OCI-M1 (cell line): Measurements from ENCODE around the gene ANKIB1.

ENCODE experiments used
- DNase-seq: peaks from one replicate; lab custom pipeline; 2025; lab: John Stamatoyannopoulos, UW

The ANKIB1 gene

DNA sequence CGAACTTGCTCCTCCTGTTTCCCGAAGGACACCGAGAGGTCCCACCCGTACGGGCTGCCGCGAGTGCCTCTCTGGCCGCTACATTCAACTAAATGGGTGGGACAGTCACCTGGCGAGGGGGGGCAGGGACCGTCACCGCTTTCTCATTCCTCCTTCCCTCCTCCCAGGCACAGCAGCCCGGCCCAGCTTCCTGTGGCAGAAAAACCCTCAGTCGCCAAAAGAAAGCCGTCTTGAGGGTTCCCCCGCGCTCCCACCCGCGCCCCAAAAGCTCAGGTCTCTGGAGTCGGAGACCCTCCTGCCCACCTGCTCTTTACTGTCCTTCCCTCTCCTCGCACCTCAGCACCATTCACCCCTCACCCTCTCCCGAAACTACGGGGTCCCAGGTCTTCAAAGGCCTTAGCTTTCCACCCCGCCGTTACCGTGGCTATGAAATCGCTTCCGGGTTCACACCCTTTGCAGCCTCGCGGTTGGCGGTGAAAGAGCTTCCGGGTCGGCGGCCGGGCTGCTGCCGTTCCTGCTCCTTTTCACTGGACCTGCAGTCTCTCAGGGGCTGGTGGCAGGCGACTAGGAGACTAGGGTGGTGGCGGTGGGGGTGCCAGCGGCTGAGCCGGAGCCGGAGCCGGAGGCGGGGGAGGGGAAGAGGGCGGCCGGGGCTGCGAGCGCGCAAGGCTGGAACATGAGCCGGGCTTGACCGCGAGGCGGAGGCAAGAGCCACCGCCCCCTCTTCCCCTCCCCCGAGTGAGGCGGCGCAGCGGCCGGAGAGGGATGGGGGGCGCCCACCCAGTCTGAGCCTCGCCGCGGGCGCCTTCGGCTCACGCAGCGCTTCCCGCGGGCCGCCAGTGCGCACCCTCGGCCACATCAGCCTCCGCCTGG, at the start of gene ANKIB1, which contains the start of gene KRIT1:
TSS of gene ANKIB1 (plus strand) at position 488 of the 873 bp plus-strand sequence. CDS start 49,005 bp downstream, outside the sequence.
TSS of gene KRIT1 (minus strand) at position 428 of the 873 bp plus-strand sequence. CDS start 3,779 bp downstream, outside the sequence.
- DNase-seq, result peak; percentile 100

- DNase-seq, result peak; percentile 84
Measured at GRCh38 chr7:92200791-92201190, 45.0 kb upstream of the ANKIB1 start.

GRCh38 chr7:92205987-92206386, 39.8 kb upstream of the ANKIB1 start:
- DNase-seq, result no peak

GRCh38 chr7:92206672-92207071, 39.1 kb upstream of the ANKIB1 start:
- DNase-seq, result no peak

- no peak for DNase-seq
Measured at GRCh38 chr7:92221766-92222165, 24.0 kb upstream of the ANKIB1 start.

DNA sequence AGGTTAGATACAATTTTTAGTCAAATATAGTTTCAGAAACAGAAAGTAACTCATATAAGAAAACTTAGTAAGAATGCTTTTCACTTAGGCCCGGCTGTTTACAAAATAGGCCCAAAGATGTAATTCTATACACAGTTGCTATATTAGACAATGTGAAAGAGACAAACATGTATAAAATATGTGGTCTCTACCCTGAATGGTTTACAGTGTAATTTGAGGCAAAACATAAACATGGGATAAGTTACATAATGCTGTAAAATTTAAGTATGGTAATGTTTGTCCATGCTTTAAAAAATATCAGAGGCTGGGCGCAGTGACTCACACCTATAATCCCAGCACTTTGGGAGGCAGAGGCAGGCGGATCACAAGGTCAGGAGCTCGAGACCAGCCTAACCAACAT, 18.8 kb upstream of the ANKIB1 start:
- no peak for DNase-seq

- no peak for DNase-seq
Measured at GRCh38 chr7:92228100-92228499, 17.7 kb upstream of the ANKIB1 start.

GRCh38 chr7:92228742-92229141, 17.0 kb upstream of the ANKIB1 start:
- DNase-seq, result no peak

DNA sequence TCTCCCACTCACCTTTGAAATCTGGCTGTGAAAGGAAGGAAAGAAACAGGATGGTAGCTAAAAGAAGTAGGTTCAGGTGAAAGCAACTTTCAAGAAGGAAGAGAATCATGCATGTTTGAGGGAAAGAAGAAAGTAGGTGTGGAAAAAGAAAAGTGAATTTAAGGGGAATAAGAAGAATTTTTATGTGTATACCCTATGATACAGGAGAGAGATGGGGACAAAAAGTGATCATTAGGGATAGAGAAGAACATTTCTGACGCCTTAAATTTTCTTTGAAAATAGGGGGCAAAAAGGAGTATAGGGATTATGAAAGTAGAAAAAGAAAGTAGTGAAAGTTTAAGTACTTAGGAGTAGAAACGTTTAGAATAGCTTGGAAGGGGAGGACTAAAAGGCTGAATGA, 15.2 kb upstream of the ANKIB1 start:
- no peak for DNase-seq

GRCh38 chr7:92242972-92243371, 2.8 kb upstream of the ANKIB1 start:
- DNase-seq, result peak; percentile 85

DNA sequence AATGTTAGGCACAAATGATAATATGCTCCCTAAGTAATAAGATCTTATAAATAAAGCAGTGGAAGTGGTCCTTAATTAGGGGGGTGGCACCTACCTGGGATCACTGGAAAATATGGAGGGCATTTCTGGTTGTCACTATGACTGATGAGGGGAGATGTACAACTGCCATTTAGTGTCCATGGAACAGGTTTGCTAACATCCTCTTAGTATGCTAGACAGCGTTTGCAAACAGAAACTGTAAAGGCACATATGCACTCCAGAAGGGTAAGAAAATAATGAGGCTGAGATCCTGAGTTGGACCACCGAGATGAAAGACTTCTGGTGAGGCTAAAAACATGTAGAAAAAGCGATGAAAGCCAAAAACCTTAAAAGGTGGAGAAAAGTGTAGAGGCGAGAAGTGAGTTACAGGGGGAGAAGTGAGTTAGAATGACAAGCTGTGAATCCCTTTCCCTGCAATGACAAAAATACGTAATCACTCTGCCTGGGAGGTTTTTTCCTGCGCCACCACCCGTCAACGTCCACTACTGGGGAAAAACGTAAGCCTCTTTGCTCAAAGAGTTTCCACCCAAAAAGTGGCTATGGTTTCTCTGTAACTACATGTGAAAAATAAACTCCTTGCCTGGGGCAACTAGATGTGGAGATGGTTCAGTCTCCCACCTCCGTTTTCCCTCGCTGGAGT, 827 bp upstream of the ANKIB1 start:
- no peak for DNase-seq

GRCh38 chr7:92246360-92247101, 757 bp downstream of the ANKIB1 start:
- DNase-seq, result peak; percentile 100

- DNase-seq, result no peak
Measured at GRCh38 chr7:92250603-92251002, 4.8 kb downstream of the ANKIB1 start.

DNA sequence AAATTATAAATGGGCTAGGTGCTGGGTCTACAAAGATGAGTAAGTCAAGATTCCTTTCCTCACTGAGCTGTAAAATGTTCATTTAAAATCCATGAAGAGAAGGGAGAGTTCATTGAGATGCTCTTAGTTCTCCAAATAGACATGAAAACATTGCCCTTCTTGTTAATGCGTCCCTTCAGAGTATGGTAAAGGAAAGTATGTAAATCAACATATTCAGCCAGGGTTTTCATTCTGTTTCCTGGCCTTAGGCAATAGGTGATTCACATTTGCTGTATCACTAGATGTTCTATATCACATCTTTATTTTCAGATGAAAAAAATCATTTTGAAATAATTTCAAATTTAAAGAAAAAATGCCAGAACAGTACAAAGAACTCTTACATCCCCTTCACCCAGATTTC, 5.4 kb downstream of the ANKIB1 start:
- DNase-seq, result no peak

DNA sequence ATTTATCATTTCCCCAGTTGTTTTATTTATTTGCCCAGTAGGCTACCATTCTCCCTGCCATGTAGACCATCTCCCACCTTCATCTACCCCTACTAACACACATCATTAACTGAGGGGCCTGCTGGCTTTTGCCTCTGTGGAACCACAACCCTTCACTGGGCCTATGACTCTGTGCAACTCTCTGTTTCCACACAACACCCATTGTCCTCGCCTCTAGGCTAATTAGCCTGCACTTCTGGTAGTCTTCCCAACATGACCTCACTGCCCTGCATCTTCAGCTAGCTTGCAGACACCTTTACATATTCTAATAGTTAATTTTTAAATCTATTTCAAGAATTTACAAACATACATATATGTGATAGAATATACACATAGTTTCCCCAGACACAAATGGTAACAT, 7.5 kb downstream of the ANKIB1 start:
- no peak for DNase-seq

GRCh38 chr7:92254800-92255199, 9.0 kb downstream of the ANKIB1 start:
- DNase-seq, result peak; percentile 86

DNA sequence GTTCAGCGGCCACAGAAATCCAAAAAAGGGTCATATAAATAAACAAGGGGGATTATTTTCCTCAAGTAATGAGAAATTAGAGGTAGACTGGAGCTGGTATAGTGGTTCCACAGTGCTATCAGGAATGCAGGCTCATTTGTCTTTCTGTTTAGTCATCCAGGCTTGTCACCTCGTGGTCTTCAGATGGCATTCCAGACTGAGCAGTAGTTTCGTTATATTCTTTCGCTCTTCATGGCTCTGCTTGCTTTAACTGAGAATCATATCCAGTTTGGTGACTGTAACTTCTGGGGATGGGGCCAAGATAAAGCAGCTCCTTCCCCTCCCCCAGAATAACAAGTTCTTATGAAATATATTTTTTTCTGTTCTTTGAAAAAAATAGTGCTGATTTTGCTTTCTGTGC, 9.5 kb downstream of the ANKIB1 start:
- DNase-seq, result peak; percentile 86

- DNase-seq, result no peak
Measured at GRCh38 chr7:92259062-92259461, 13.3 kb downstream of the ANKIB1 start.

- no peak for DNase-seq
Measured at GRCh38 chr7:92259610-92260247, 14.0 kb downstream of the ANKIB1 start.

DNA sequence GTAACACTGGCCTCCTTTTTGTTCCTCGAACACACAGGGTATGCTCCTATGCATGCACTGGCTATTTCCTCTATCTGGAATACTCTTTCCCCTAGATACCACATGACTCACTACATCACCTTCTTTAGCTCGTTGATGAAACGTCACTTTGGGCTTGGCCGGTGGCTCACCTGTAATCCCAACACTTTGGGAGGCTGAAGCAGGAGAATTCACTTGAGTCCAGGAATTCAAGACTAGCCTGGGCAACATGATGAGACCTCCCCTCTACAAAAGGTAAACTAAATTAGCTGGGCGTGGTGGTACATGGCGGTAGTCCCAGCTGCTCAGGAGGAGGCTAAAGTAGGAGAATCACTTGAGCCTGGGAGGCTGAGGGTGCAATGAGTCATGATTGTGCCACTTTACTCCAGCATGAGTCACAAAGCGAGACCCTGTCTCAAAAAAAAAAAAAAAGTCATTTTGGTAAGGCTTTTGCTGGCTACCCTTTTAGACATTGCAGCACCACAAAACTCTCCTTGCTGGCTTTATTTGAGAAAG, 14.5 kb downstream of the ANKIB1 start:
- DNase-seq, result no peak

GRCh38 chr7:92266415-92267241, 20.9 kb downstream of the ANKIB1 start:
- DNase-seq, result no peak
